NCI-H345 (cell line): ENCODE results near the gene AMIGO3.

Experiments
- DNase-seq: peaks from one replicate; lab custom pipeline; 2025; lab: John Stamatoyannopoulos, UW

The AMIGO3 gene

GRCh38 chr3:49725906-49726681 lies 6.6 kb upstream of the AMIGO3 start:
- DNase-seq, result no peak

DNA sequence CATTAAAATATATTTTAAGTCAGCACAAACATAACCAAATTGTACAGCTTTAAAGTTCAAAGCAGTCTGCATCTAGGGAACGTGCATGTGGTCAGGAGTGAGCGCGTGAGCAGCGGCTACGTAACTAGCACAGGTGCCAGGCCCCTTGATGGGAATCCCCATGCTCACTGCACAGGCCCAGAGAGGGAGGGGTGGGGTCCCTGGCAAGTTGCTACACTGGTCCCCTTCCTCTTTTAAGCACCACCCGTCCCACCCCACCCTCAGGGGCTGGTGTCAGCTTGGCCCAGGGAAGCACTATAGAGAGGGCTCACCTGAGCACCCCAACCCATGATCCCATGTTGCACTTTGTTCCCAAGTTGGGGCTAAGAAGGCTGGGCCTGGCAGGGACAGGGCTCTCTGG lies 5.1 kb upstream of the AMIGO3 start:
- no peak for DNase-seq

DNA sequence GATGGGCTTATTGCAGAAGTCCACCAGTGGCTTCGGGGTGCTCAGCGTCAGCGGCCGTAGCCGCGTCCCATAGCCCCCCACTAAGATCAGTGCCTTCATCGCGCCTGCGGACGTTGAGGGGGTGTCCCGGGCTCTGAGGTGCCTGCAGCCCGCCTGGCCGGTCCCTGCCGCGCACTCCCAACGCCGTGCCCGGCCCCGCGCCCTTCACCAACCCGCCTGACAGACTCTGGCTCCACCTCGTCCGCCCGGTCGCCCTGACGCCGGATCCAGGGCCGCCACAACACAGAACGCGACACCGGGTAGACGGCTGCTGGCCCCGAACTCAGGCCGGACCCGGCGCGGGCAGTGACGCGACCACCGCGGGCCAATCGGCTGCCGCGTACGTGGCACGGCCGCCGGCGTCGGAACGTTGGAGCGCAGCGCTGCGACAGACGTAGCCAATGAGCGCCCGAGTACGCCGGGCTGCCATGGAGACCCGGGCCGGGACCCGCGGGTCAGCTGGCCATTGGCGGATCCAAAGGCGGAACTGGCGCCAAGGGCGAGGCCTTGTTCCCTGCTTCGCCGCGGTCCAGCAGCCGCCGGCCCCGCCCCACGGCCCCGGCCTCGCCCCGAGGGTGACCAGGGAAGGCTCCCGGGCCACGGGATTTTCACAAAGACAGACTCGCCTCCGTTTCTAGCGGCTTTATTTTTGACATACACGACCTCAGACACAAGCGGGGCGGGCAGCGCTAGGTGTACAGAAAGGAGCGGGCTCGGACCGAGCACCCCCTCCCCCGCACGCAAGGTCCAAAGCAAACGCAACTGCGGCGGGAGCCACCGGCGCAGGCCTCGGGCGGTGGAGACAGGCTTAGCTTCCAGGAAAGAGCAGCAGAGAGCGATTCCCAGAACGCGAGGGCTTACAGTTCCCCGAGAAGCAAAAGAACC lies 4.4 kb upstream of the AMIGO3 start, which contains the start of gene GMPPB:
Gene GMPPB (minus strand): TSS at position 324 of the 924 bp plus-strand sequence. CDS start 225 bp downstream, at position 99.
- DNase-seq, result peak; percentile 93

- DNase-seq, result peak; percentile 34
These were observed 3.8 kb upstream of the AMIGO3 start for GRCh38 chr3:49723296-49723627.

DNA sequence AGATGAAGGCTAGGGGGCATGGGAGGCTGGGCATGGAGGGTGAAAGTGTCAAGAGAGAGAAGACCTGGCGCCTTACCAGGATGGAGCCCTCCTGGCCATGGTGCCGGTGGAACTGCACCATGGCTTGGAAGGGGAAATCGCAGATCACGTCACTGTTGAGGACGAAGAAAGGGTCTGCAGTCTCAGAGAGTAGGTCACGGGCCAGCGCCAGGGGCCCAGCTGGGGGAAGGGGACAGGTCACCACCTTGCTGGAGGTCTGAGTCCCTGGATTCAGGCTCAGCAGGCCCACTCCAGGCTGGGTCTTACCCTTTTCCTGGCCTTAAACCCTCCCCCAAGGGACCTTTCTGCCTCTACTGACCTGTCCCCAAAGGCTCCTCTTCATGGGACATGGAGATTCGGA lies 3.4 kb upstream of the AMIGO3 start:
- no peak for DNase-seq

GRCh38 chr3:49721896-49722781 lies 2.7 kb upstream of the AMIGO3 start:
- no peak for DNase-seq

DNA sequence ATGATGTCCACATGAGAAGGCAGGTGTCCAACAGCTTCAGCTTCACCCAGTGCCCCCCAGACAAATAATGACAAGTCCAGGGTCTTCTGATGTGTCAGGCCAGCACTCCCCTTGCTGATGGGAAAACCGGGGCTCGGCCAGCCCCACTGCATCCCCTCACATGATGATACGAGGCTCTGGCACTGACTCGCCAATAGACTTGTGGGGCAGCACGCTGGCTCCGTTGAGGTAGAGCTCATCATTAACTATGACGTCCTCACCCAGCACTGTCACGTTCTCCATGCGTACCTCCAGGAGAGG lies 2.1 kb upstream of the AMIGO3 start:
- DNase-seq, result no peak

DNA sequence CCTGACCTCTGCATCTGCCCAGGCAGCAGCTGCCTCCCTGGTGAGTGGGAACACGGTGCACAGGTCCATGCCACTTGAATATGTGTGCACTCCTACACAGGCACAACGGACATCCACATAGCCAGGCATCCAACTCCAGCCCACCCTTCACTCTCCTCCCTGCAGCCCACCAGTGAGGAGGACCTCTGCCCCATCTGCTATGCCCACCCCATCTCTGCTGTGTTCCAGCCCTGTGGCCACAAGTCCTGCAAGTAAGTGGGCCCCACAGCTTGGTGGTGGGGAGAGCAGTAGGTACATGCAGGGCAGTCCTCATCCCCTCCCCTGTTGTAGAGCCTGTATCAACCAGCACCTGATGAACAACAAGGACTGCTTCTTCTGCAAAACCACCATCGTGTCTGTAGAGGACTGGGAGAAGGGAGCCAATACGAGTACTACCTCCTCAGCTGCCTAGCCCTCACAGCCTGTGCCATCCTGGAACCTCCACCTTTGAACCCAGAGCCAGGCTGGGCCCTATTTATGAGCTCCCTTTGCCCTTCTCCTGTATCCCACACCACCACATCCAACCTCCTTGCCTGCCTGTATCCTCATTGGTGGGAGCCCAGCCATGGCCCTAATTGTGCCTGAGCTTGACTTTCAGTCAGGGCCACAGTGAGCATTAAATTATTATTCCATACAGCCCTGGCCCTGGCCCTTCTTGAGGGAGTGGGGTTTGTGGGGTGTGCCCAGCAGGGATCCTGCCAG lies 1.5 kb upstream of the AMIGO3 start:
- no peak for DNase-seq

DNA sequence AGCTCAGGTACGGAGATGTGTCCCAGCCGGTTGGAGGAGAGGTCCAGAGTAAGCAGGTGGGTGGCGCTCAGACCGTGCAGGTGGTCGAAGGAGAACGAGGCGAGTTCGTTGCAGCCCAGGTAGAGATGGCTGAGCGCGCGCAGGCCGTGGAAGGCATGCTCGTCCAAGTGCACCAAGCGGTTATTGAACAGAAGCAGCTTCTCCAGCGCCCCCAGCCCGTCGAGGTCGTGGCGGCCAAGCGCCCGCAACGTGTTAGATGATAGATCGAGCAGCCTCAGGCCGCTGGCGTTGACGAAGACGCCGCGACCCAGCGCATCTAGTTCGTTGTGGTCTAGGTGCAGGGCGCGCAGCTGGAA lies 648 bp downstream of the AMIGO3 start:
- no peak for DNase-seq

- DNase-seq, result no peak
These were observed 1.3 kb downstream of the AMIGO3 start for GRCh38 chr3:49717959-49718857.

DNA sequence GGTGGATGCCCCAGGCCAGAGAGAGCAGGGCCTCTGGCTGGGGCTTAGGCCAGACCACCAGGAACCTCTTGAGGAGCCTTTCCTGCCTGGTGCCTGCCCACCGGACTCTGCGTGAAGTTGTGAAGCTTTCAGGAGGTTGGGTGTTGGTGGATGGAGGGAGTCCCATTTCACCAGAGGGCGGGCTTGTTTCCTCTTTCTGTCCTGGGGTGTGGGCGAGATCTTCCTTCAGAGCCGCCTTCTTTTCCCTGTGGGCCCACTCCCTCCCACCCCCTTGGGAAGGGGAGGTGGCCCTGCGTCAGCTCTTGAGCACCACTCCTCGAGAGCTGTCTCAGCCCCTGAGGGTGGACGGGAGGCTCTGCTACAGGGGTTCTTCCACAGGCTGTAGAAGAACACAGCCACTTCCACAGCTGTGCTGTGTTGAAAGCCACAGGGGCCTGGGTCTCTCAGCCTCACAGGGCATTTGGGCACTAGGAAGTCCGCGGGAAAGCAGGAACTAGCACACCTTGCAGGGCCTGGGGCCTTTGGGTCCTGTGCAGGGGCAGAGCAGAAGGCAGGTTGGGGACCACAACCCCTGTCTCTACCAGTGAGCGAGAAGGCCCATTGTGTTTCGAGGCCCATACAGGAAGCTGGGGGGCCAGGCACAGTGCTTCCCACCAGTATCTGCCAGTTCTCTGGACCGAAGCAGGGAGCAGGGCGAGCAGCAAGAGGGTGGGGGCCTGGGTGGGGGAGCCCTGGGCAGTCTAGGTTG lies 2.1 kb downstream of the AMIGO3 start:
- DNase-seq, result no peak

DNA sequence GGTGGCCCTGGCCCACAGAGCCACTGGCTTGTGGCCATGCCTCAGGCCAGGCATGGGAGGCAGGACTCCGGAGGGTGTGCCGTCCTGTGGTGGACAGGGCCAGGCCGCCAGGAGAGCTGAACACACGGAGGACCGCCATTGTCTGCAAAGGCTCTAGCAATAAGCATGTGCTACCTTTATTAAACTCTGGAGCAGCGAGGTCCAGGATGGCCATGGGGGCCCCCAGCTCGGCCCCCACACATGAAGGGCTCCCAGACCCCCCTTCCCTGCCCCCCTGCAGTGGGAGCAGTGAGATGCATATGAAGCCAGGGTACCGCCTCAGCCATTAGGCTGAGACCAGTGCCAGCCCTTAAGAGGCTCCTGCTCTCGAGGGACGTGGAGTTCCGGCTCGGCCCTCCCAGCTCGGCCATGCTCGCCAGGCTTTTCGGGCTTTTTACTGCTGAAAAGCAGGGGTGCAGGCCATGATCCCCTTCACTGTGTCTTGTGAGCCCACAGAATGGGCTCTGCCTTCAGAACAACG lies 2.7 kb downstream of the AMIGO3 start:
- no peak for DNase-seq

DNA sequence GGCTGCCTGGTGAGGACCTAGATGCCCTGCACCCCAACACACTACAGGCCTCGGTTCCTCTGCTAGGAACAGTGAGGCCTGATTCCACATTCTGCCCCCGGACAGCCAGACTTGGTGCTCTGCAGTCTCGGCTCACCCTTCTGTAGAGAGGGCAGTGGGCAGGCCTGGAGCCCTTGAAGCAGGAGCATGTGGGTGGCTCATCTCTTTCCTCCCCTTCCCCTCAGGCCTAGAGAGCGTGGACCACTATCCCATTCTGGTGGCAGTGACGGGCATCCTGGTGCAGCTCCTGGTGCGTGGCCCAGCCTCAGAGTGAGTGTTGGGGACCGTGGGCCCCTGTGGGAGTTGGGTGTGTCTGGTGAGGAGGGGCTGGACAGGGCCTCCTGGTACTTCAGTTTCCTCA lies 3.3 kb downstream of the AMIGO3 start:
- DNase-seq, result no peak

- DNase-seq, result no peak
These were observed 3.8 kb downstream of the AMIGO3 start for GRCh38 chr3:49715611-49716121.

DNA sequence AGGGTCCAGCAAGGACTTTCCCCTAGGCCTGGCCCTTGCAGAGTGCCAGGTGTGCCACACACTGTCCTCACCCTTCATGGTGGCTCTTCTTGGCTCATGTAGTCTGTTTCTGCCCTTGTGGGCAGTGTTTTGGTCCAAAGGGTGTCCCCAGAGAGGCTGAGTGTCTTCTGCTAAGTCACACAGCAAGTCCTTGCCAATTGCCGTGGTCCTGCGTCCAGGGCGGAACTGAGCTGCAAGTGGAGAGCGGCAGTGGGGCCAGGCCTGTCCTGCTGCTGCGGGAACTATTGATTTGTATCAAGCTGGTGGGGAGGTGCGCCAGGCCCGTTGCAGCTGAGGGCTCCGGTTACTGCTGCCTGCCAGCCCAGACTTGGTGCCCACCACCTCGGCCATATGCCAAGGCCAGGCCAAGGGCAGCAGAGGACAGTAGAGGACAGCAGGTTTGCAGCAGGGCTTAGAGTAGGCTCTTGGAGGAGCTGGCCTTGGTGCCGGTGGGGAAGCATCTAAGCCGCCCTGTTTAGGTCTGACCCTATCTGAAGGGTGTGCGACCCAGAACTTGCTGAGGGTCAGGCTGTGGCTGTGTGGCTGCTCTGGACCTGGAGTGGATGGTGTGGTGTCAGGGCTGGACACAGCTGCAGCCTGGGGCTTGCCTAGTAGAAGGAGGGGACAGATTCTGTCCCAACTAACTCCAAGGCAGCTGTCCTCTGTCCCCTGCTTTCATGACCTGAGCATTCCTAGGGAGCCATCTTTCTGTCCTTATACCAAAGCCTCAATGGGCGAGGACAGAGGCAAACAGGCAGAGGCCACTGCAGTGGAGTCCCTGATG lies 4.5 kb downstream of the AMIGO3 start:
- no peak for DNase-seq

GRCh38 chr3:49713336-49714105 lies 6.0 kb downstream of the AMIGO3 start:
- DNase-seq, result no peak

- DNase-seq, result no peak
These were observed 6.7 kb downstream of the AMIGO3 start for GRCh38 chr3:49712631-49713317.
